ENCODE results near the gene DDIT4. TPM values are rescaled to one million over a fixed set of nuclear protein-coding genes. Genes with fewer than 3 reads are reported as not detected.

DDIT4 gene
- total and polyA plus RNA-seq, 9 of the 15 experiments (the other 6 are each of a cell fraction or from before 2014, with no cell fraction given): 8.2 to 675 (median 159) TPM

- TF ChIP-seq FOXO4 (CRISPR knock-in tag; IDR thresholded peaks at IDR 0.05) (peak; percentile 50; the same call in 1 of the 2 replicates), FOXJ2 (tag; IDR thresholded peaks at IDR 0.05) (no peak; the same call in none of the 2 replicates), ZBTB1 (CRISPR knock-in tag; IDR thresholded peaks at IDR 0.05; ENCODE audit: borderline replicate concordance, low read depth) (peak; percentile 68), IFI16 (CRISPR knock-in tag; IDR thresholded peaks at IDR 0.05) (no peak), CSDE1 (IDR thresholded peaks at IDR 0.05) (no peak), HDAC2 (IDR thresholded peaks at IDR 0.05) (0 out of 2 replicates have a peak, but pooled peaks have one; percentile 16), TEAD1 (CRISPR knock-in tag; IDR thresholded peaks at IDR 0.05) (peak in 1 of 2 experiments; percentile 47; a peak in 1 of 4 replicates), LARP7 (IDR thresholded peaks at IDR 0.05) (peak; percentile 96), JUNB (CRISPR knock-in tag; conservative IDR thresholded peaks at IDR 0.05) (peak; percentile 53; the same call in 1 of the 2 replicates), ZNF436 (CRISPR knock-in tag; IDR thresholded peaks at IDR 0.05) (peak; percentile 85), ERF (CRISPR knock-in tag; IDR thresholded peaks at IDR 0.05) (peak; percentile 50; the same call in 1 of the 2 replicates), CREB1 (IDR thresholded peaks at IDR 0.05) (0 out of 2 replicates have a peak, but pooled peaks have one; percentile 24), CREB1 (CRISPR knock-in tag; IDR thresholded peaks at IDR 0.05) (peak; percentile 47; the same call in 1 of the 2 replicates), CCNT2 (IDR thresholded peaks at IDR 0.05; ENCODE audit: borderline replicate concordance, extremely low read depth, insufficient read length, low read depth, low read length) (peak; percentile 88), ZC3H8 (IDR thresholded peaks at IDR 0.05) (peak; percentile 29; the same call in 1 of the 2 replicates), ZNF282 (CRISPR knock-in tag; IDR thresholded peaks at IDR 0.05) (no peak), NR1H2 (CRISPR knock-in tag; IDR thresholded peaks at IDR 0.05) (peak; percentile 55; the same call in 1 of the 2 replicates), RBM39 (optimal IDR thresholded peaks at IDR 0.05; ENCODE audit: low read depth, low read length) (peak; percentile 36), GTF2E2 (tag; IDR thresholded peaks at IDR 0.05) (peak; percentile 26; the same call in 1 of the 2 replicates), MYC (IDR thresholded peaks at IDR 0.05; ENCODE audit: low read depth, low read length) (peak; percentile 69; the same call in 1 of the 2 replicates), MYC (CRISPR knock-in tag; IDR thresholded peaks at IDR 0.05; ENCODE audit: borderline replicate concordance, low read depth) (no peak; the same call in 1 of the 2 replicates), MTA2 (IDR thresholded peaks at IDR 0.05; ENCODE audit: low read depth) (no peak), KDM4B (IDR thresholded peaks at IDR 0.05; ENCODE audit: borderline replicate concordance in 2 of 2, low read depth in 1 of 2) (0 out of 4 replicates have a peak, but pooled peaks of 1 of the 2 experiments have one; percentile 55), RAD21 (CRISPR knock-in tag; conservative IDR thresholded peaks at IDR 0.05 in 1 of 2, IDR thresholded peaks at IDR 0.05 in 1 of 2) (no peak; a peak in 1 of 4 replicates), SMC3 (conservative IDR thresholded peaks at IDR 0.05; ENCODE audit: insufficient read depth, low read depth, low read length) (no peak), SREBF1 (IDR thresholded peaks at IDR 0.05; ENCODE audit: borderline replicate concordance, low read depth, low read length) (no peak)
- TF ChIP-seq, protein P1, sequence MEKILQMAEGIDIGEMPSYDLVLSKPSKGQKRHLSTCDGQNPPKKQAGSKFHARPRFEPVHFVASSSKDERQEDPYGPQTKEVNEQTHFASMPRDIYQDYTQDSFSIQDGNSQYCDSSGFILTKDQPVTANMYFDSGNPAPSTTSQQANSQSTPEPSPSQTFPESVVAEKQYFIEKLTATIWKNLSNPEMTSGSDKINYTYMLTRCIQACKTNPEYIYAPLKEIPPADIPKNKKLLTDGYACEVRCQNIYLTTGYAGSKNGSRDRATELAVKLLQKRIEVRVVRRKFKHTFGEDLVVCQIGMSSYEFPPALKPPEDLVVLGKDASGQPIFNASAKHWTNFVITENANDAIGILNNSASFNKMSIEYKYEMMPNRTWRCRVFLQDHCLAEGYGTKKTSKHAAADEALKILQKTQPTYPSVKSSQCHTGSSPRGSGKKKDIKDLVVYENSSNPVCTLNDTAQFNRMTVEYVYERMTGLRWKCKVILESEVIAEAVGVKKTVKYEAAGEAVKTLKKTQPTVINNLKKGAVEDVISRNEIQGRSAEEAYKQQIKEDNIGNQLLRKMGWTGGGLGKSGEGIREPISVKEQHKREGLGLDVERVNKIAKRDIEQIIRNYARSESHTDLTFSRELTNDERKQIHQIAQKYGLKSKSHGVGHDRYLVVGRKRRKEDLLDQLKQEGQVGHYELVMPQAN (IDR thresholded peaks at IDR 0.05; ENCODE audit: borderline replicate concordance): peak; percentile 93; the same call in 1 of the 2 replicates
Observed at GRCh38 chr10:72275351-72276012, 1.8 kb downstream of the DDIT4 start (continued).
